Measurements from ENCODE around the gene NSUN7.

- TF ChIP-seq, protein P1, sequence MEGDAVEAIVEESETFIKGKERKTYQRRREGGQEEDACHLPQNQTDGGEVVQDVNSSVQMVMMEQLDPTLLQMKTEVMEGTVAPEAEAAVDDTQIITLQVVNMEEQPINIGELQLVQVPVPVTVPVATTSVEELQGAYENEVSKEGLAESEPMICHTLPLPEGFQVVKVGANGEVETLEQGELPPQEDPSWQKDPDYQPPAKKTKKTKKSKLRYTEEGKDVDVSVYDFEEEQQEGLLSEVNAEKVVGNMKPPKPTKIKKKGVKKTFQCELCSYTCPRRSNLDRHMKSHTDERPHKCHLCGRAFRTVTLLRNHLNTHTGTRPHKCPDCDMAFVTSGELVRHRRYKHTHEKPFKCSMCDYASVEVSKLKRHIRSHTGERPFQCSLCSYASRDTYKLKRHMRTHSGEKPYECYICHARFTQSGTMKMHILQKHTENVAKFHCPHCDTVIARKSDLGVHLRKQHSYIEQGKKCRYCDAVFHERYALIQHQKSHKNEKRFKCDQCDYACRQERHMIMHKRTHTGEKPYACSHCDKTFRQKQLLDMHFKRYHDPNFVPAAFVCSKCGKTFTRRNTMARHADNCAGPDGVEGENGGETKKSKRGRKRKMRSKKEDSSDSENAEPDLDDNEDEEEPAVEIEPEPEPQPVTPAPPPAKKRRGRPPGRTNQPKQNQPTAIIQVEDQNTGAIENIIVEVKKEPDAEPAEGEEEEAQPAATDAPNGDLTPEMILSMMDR (IDR thresholded peaks at IDR 0.05; ENCODE audit: borderline replicate concordance, extremely low read depth, low read length, poor library complexity, severe bottlenecking), result no peak
- TF ChIP-seq EZH2 (IDR thresholded peaks at IDR 0.05; ENCODE audit: borderline replicate concordance, low read depth, low read length, severe bottlenecking), result no peak
Observed at GRCh38 chr4:40846532-40846931, 96.8 kb downstream of the NSUN7 start.
